ENCODE data around the gene VAMP8.

Gene VAMP8

DNA sequence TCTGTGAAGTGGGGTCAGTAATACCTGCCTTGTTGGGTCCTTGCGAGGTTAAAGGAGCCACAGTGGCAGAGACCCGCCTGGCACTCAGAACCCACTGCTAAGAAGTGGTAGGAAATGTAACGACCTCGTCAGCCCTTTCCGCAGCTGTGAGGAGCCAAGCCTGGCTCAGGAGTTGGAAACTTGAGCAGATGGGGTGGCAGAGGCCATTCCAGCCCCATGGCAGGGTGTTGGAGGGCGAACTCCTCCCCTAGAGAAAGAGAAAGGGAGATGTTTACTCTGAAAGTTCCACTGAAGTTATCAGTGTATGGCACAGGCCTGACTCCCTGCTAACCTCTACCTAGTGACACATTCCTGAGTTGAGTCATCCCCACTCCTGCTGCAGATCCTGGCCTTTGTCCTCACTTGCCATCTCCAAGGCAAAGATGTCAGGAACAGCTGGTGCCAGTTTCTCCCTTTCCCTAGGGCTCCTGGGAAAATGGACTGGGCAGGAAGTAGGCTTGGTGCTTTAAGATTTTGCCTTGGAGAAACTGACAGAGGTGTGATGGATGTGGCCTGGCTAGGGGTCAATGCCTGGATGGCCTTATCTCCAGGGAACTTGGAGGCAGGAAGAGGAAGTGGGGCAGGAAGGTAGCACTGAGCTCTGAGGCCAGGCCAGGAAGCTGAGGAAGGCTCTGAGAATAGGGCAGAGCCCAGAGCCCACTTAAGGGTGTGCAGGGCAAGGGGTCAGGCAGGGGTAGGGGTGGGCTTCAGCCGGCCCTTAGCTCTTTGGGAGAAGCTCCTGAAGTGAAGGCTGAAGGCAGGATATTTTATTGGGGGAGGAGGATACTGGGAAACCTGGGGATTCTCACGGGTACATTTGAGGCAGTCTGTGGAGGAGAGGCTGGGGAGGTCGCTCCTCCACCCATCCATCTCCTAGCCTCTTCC lies 7.7 kb downstream of the VAMP8 start:
- Histone ChIP-seq H3K9me3 (no peaks in the 10 kb centered on the region), H3K27ac (peak overlapping the region; percentile 82 to 84), H3K4me1 (peaks cover 0 to 57% (median 28%) of the 10 kb centered on the region in 4 donors), H3K4me3 (peak overlapping the region; percentile 64 to 83), H3K36me3 (peaks cover 0 to 7% (median 0%) of the 10 kb centered on the region in 3 donors), H3K27me3 (no peaks in the 10 kb centered on the region)
- intact Hi-C loops (cut with DNase I; ENCODE audit: low total_unique reads), result no loop called here
- no peak for DNase-seq
- no peak for TF ChIP-seq CTCF (IDR thresholded peaks at IDR 0.05)

DNA sequence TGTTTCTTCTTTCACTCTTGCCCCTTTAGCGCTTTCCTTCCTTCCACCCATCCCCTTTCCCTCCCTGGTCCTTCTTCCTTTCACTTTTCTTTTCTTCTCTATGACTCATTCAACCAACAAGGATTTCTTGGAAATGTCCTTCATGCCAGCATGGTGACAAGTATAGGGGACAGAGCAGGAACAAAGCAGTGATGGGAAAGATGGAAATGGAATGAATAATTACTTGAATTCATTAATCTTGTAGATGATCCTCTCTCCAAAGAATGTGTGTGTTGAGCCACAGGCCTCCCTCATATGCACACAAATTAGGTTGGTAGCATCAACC lies 8.4 kb downstream of the VAMP8 start:
- intact Hi-C loops (cut with DNase I; ENCODE audit: low total_unique reads), result no loop called here
- no peaks in the 10 kb centered on the region for H3K27me3 ChIP-seq
- H3K27ac ChIP-seq, result peak overlapping the region; percentile 82 to 84
- H3K4me3 ChIP-seq, result peak overlapping the region in 1 of 2 donors; percentile 83
- H3K4me1 ChIP-seq, result peaks cover 0 to 61% (median 31%) of the 10 kb centered on the region in 4 donors
- no peak for DNase-seq
- no peaks in the 10 kb centered on the region for H3K9me3 ChIP-seq
- H3K36me3 ChIP-seq, result peaks cover 0 to 7% (median 0%) of the 10 kb centered on the region in 3 donors
- no peak for TF ChIP-seq CTCF (IDR thresholded peaks at IDR 0.05)

DNA sequence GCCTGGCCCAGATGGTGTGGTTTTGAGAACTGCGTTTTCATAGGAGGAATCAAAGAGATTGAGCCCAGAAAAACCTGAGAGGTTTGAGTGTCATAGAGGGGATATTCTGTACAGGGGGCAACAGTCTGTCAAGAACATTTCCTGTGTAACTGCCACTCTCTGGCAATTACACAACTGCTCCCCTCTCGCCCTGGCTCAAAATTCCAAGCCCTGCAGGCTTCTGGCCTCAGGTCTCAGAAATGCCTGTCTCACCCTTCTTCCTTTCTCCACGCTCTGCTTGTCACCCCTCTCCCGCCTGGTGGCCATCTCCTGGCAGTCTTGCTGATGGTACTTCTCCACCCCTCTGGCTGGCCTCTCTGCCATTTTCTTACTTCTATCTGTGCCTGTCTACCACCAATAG lies 10.8 kb downstream of the VAMP8 start:
- no peak for TF ChIP-seq CTCF (IDR thresholded peaks at IDR 0.05)
- Histone ChIP-seq H3K36me3 (no peaks in the 10 kb centered on the region), H3K4me1 (peaks cover 0 to 73% (median 38%) of the 10 kb centered on the region in 4 donors), H3K4me3 (no peak overlapping the region), H3K27ac (peak overlapping the region; percentile 52 to 64), H3K27me3 (no peaks in the 10 kb centered on the region), H3K9me3 (no peaks in the 10 kb centered on the region)
- intact Hi-C loops (cut with DNase I; ENCODE audit: low total_unique reads), result no loop called here
- no peak for DNase-seq

GRCh38 chr2:85588645-85589044 lies 11.3 kb downstream of the VAMP8 start:
- no peak for TF ChIP-seq CTCF (IDR thresholded peaks at IDR 0.05)
- Histone ChIP-seq H3K9me3 (no peaks in the 10 kb centered on the region), H3K27me3 (no peaks in the 10 kb centered on the region), H3K36me3 (no peaks in the 10 kb centered on the region), H3K27ac (peak overlapping the region; percentile 52 to 64), H3K4me1 (peaks cover 0 to 73% (median 38%) of the 10 kb centered on the region in 4 donors), H3K4me3 (no peak overlapping the region)
- intact Hi-C loops (cut with DNase I; ENCODE audit: low total_unique reads), result no loop called here
- DNase-seq, result no peak

DNA sequence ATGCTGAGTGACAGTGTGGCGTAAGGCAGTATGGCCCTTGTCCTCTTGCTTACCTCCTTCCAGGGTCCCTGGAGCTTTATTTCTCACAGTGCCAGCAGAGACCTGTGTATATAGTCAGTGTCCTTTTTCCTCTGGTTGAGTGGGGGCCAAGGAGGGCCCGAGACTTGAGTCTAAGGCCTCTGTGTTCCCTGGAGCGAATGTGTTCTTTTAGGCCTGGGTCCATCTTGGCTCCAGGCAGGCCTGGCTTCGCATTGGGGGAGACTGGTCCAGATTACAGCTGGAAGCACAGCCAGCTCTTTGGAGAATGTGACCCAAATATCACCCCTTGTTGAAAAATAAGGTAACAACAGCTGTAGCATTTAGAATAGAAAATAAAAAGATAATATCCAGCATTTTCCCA lies 11.8 kb downstream of the VAMP8 start:
- intact Hi-C loops (cut with DNase I; ENCODE audit: low total_unique reads), result no loop called here
- peak in 1 of 2 donors; percentile 58 for DNase-seq
- Histone ChIP-seq H3K4me3 (no peak overlapping the region), H3K27me3 (no peaks in the 10 kb centered on the region), H3K27ac (peak overlapping the region; percentile 52 to 64), H3K36me3 (no peaks in the 10 kb centered on the region), H3K9me3 (no peaks in the 10 kb centered on the region), H3K4me1 (peaks cover 0 to 69% (median 40%) of the 10 kb centered on the region in 4 donors)
- TF ChIP-seq CTCF (IDR thresholded peaks at IDR 0.05), result no peak

All from tibial artery (tissue), 4 donors.